Smooth muscle cell (in vitro differentiated cells): Measurements from ENCODE around the gene GNB5. TPM values are rescaled to one million over a fixed set of nuclear protein-coding genes. Genes with fewer than 3 reads are reported as not detected.

ENCODE experiments used
- DNase-seq: peaks from one replicate; lab custom pipeline; 2025; ENCODE audit not compliant: unreplicated experiment; lab: John Stamatoyannopoulos, UW
- H2AFZ ChIP-seq: fragments of 200-600 bp; sonication (generic); 2 replicates; pipeline ENCODE4 v1.6.0; 2016; ENCODE audit warnings: antibody characterized with exemption, low read depth, mild to moderate bottlenecking
- H3F3A ChIP-seq: fragments of 200-600 bp; sonication (generic); 2 replicates; pipeline ENCODE4 v1.6.0; 2017; ENCODE audit warnings: antibody characterized with exemption, low read depth
- H3K27ac ChIP-seq: fragments of 200-600 bp; sonication (generic); 2 replicates; pipeline ENCODE4 v1.5.1; 2016; ENCODE audit warnings: low read depth, mild to moderate bottlenecking
- H3K27me3 ChIP-seq: fragments of 200-600 bp; sonication (generic); 2 replicates; pipeline ENCODE4 v1.6.1; 2016; ENCODE audit warnings: low read depth, mild to moderate bottlenecking
- H3K36me3 ChIP-seq: fragments of 200-600 bp; sonication (generic); 2 replicates; pipeline ENCODE4 v1.5.1; 2016; ENCODE audit warnings: low read depth
- H3K4me1 ChIP-seq: fragments of 200-600 bp; sonication (generic); 2 replicates; pipeline ENCODE4 v1.5.1; 2016; ENCODE audit warnings: low read depth
- H3K4me2 ChIP-seq: fragments of 200-600 bp; sonication (generic); 2 replicates; pipeline ENCODE4 v1.6.0; 2016; ENCODE audit warnings: mild to moderate bottlenecking
- H3K4me3 ChIP-seq: fragments of 200-600 bp; sonication (generic); 2 replicates; pipeline ENCODE4 v1.5.1; 2016; ENCODE audit warnings: mild to moderate bottlenecking
- H3K79me2 ChIP-seq: fragments of 200-600 bp; sonication (generic); 2 replicates; pipeline ENCODE4 v1.6.0; 2016; ENCODE audit warnings: low read depth, mild to moderate bottlenecking
- H3K9ac ChIP-seq: fragments of 200-600 bp; sonication (generic); 2 replicates; pipeline ENCODE4 v1.6.0; 2016; ENCODE audit warnings: low read depth
- H3K9me3 ChIP-seq: fragments of 200-600 bp; sonication (generic); replicated peaks from 2 replicates; pipeline ENCODE4 v1.5.1; 2016; ENCODE audit warnings: low read depth
- H4K20me1 ChIP-seq: fragments of 200-600 bp; sonication (generic); 2 replicates; pipeline ENCODE4 v1.6.0; 2016; ENCODE audit warnings: low read depth
- CTCF ChIP-seq: fragments of 200-600 bp; sonication (generic); IDR thresholded peaks from 2 replicates; pipeline ENCODE4 v1.5.1; 2017; ENCODE audit warnings: borderline replicate concordance, mild to moderate bottlenecking, antibody characterized with exemption; ENCODE audit not compliant: insufficient read depth, poor library complexity, severe bottlenecking
- WGBS: methylation state at CpG from one replicate; pipeline ENCODE4 v1.1.7; 2016; ENCODE audit warnings: low lambda C conversion rate; 5-methylcytosine and 5-hydroxymethylcytosine counted together
- polyA plus RNA-seq: library from polyadenylated mRNA; unstranded; fragments of >200 nt; fragmentation: Nextera tagmentation; extraction: Ambion mirVana; gene quantifications from 2 replicates; pipeline ENCODE4 v1.2.1, GENCODE V29; 2016
- total RNA-seq: library from RNA; depleted of rRNA; stranded (reverse); fragments of >200 nt; gene quantifications from 2 replicates; pipeline ENCODE4 v1.2.3, GENCODE V29; 2014

GNB5 gene
- total and polyA plus RNA-seq, 2 experiments from 2014 or later: 14.0 to 25.1 TPM

- no peaks in the 10 kb centered on the region for H3K4me1 ChIP-seq
- no peaks in the 10 kb centered on the region for H4K20me1 ChIP-seq
- H2AFZ ChIP-seq: no peak overlapping the region
- H3K79me2 ChIP-seq: no peaks in the 10 kb centered on the region
- H3K4me3 ChIP-seq: no peak overlapping the region
- no peaks in the 10 kb centered on the region for H3K9me3 ChIP-seq
- H3K9ac ChIP-seq: no peak overlapping the region
- no peaks in the 10 kb centered on the region for H3F3A ChIP-seq
- H3K27ac ChIP-seq: no peak overlapping the region
- WGBS: 98% methylated on average over 4 of the region's 4 CpGs
- H3K36me3 ChIP-seq: no peaks in the 10 kb centered on the region
- no peak for TF ChIP-seq CTCF
- DNase-seq: no peak
- no peaks in the 10 kb centered on the region for H3K27me3 ChIP-seq
- no peak overlapping the region for H3K4me2 ChIP-seq
Observed at GRCh38 chr15:52218816-52219215, 27.6 kb upstream of the GNB5 start.

GRCh38 chr15:52218371-52218770 lies 27.2 kb upstream of the GNB5 start:
- no peak overlapping the region for H3K4me3 ChIP-seq
- no peak for TF ChIP-seq CTCF

GRCh38 chr15:52217186-52217585 lies 26.0 kb upstream of the GNB5 start:
- TF ChIP-seq CTCF: no peak
- Histone ChIP-seq H3K4me1 (no peaks in the 10 kb centered on the region), H3K36me3 (no peaks in the 10 kb centered on the region), H3K4me2 (no peak overlapping the region), H3K9me3 (no peaks in the 10 kb centered on the region), H3K4me3 (no peak overlapping the region), H3K27me3 (no peaks in the 10 kb centered on the region), H3F3A (no peaks in the 10 kb centered on the region), H2AFZ (no peak overlapping the region), H3K79me2 (no peaks in the 10 kb centered on the region), H3K9ac (no peak overlapping the region), H3K27ac (no peak overlapping the region), H4K20me1 (no peaks in the 10 kb centered on the region)
- no peak for DNase-seq
- WGBS: 82% methylated on average over 10 of the region's 10 CpGs

More at GRCh38 chr15:52218371-52218770, 27.2 kb upstream of the GNB5 start:
- Histone ChIP-seq H3K4me2 (no peak overlapping the region), H3K9ac (no peak overlapping the region), H3K9me3 (no peaks in the 10 kb centered on the region), H3F3A (no peaks in the 10 kb centered on the region), H3K36me3 (no peaks in the 10 kb centered on the region), H3K79me2 (no peaks in the 10 kb centered on the region), H3K27ac (no peak overlapping the region), H2AFZ (no peak overlapping the region), H3K4me1 (no peaks in the 10 kb centered on the region), H3K27me3 (no peaks in the 10 kb centered on the region), H4K20me1 (no peaks in the 10 kb centered on the region)
- no peak for DNase-seq
- 98% methylated on average over 3 of the region's 3 CpGs for WGBS

- H3K27ac ChIP-seq: no peak overlapping the region
- no peaks in the 10 kb centered on the region for H3K9me3 ChIP-seq
- H3K9ac ChIP-seq: no peak overlapping the region
- no peaks in the 10 kb centered on the region for H3K36me3 ChIP-seq
- TF ChIP-seq CTCF: no peak
- H4K20me1 ChIP-seq: no peaks in the 10 kb centered on the region
- 100% methylated on average over 1 of the region's 1 CpG for WGBS
- no peaks in the 10 kb centered on the region for H3K4me1 ChIP-seq
- no peaks in the 10 kb centered on the region for H3K79me2 ChIP-seq
- no peak for DNase-seq
- H3K27me3 ChIP-seq: no peaks in the 10 kb centered on the region
- no peak overlapping the region for H3K4me2 ChIP-seq
- H2AFZ ChIP-seq: no peak overlapping the region
- H3K4me3 ChIP-seq: no peak overlapping the region
- H3F3A ChIP-seq: no peaks in the 10 kb centered on the region
Observed at GRCh38 chr15:52214553-52214952, 23.4 kb upstream of the GNB5 start.
